Activated T-cell treated with anti-CD3 and anti-CD28 coated beads, Interleukin-2, amount 50 U/mL, for 4 hours (primary cell): ENCODE measurements around the gene LDLRAD3. TPM values are rescaled to one million over a fixed set of nuclear protein-coding genes. Genes with fewer than 3 reads are reported as not detected.

Experiments used
- ATAC-seq, 2 donors: fragments of 200-7000 bp; cut with Tn5 transposase; one replicate each; pipeline ENCODE4 v1.10.0; 2021
- DNase-seq: peaks from one replicate; pipeline ENCODE4 v3.0.0-alpha.2; 2020
- H3K27me3 Mint-ChIP-seq: one replicate; pipeline ENCODE4 v1.8.0; 2021; ENCODE audit warnings: low read depth, mixed read lengths
- H3K36me3 Mint-ChIP-seq: one replicate; pipeline ENCODE4 v1.8.0; 2022; ENCODE audit warnings: mixed read lengths; ENCODE audit not compliant: insufficient read depth
- H3K4me1 Mint-ChIP-seq: one replicate; pipeline ENCODE4 v1.8.0; 2021; ENCODE audit warnings: low read depth, mixed read lengths
- H3K4me3 Mint-ChIP-seq: one replicate; pipeline ENCODE4 v1.8.0; 2021; ENCODE audit warnings: mild to moderate bottlenecking, moderate library complexity, mixed read lengths
- H3K9me3 Mint-ChIP-seq: one replicate; pipeline ENCODE4 v1.8.0; 2021; ENCODE audit warnings: mixed read lengths
- total RNA-seq, 3 donors: library from RNA; stranded (reverse); gene quantifications; one replicate each; pipeline ENCODE4 v1.2.1, GENCODE V29; 2021

The LDLRAD3 gene
- total RNA-seq, 3 donors from 2014 or later = 0.29 to 0.76 (median 0.71) TPM

GRCh38 chr11:36016709-36017108, 72.8 kb downstream of the LDLRAD3 start:
- no peak for DNase-seq
- Mint-ChIP-seq H3K36me3 (no peaks in the 10 kb centered on the region), H3K4me1 (no peaks in the 10 kb centered on the region), H3K9me3 (no peaks in the 10 kb centered on the region), H3K4me3 (no peak overlapping the region), H3K27me3 (peaks cover 4% of the 10 kb centered on the region)
- no peak for ATAC-seq

GRCh38 chr11:36019005-36019596, 75.2 kb downstream of the LDLRAD3 start:
- Mint-ChIP-seq H3K4me1 (no peaks in the 10 kb centered on the region), H3K9me3 (no peaks in the 10 kb centered on the region), H3K4me3 (no peak overlapping the region), H3K27me3 (peaks cover 4% of the 10 kb centered on the region), H3K36me3 (no peaks in the 10 kb centered on the region)
- no peak for ATAC-seq
- no peak for DNase-seq

- no peaks in the 10 kb centered on the region for H3K9me3 Mint-ChIP-seq
- H3K27me3 Mint-ChIP-seq = peaks cover 2% of the 10 kb centered on the region
- DNase-seq = no peak
- no peaks in the 10 kb centered on the region for H3K36me3 Mint-ChIP-seq
- ATAC-seq = no peak
- no peak overlapping the region for H3K4me3 Mint-ChIP-seq
- no peaks in the 10 kb centered on the region for H3K4me1 Mint-ChIP-seq
These were observed 75.9 kb downstream of the LDLRAD3 start for GRCh38 chr11:36019722-36020121.

- Mint-ChIP-seq H3K4me1 (no peaks in the 10 kb centered on the region), H3K27me3 (peaks cover 2% of the 10 kb centered on the region), H3K9me3 (no peaks in the 10 kb centered on the region), H3K36me3 (no peaks in the 10 kb centered on the region), H3K4me3 (no peak overlapping the region)
- no peak for DNase-seq
- no peak for ATAC-seq
These were observed 79.0 kb downstream of the LDLRAD3 start for GRCh38 chr11:36022882-36023281.

- no peaks in the 10 kb centered on the region for H3K36me3 Mint-ChIP-seq
- no peaks in the 10 kb centered on the region for H3K4me1 Mint-ChIP-seq
- peaks cover 2% of the 10 kb centered on the region for H3K27me3 Mint-ChIP-seq
These were observed 80.1 kb downstream of the LDLRAD3 start for GRCh38 chr11:36023922-36024321.

GRCh38 chr11:36024716-36025115, 80.9 kb downstream of the LDLRAD3 start:
- Mint-ChIP-seq H3K4me3 (no peak overlapping the region), H3K4me1 (no peaks in the 10 kb centered on the region), H3K27me3 (peaks cover 2% of the 10 kb centered on the region), H3K36me3 (no peaks in the 10 kb centered on the region), H3K9me3 (no peaks in the 10 kb centered on the region)
- ATAC-seq (no peak), DNase-seq (no peak)

More at GRCh38 chr11:36023922-36024321, 80.1 kb downstream of the LDLRAD3 start:
- H3K4me3 Mint-ChIP-seq = no peak overlapping the region
- DNase-seq (no peak), ATAC-seq (no peak)
- no peaks in the 10 kb centered on the region for H3K9me3 Mint-ChIP-seq

GRCh38 chr11:36026315-36026968, 82.6 kb downstream of the LDLRAD3 start:
- H3K36me3 Mint-ChIP-seq = no peaks in the 10 kb centered on the region
- H3K4me1 Mint-ChIP-seq = no peaks in the 10 kb centered on the region
- H3K27me3 Mint-ChIP-seq = peaks cover 3% of the 10 kb centered on the region
- no peak overlapping the region for H3K4me3 Mint-ChIP-seq
- DNase-seq (no peak), ATAC-seq (no peak)
- H3K9me3 Mint-ChIP-seq = no peaks in the 10 kb centered on the region

GRCh38 chr11:36027731-36028130, 83.9 kb downstream of the LDLRAD3 start:
- peaks cover 4% of the 10 kb centered on the region for H3K27me3 Mint-ChIP-seq

GRCh38 chr11:36029616-36030015, 85.8 kb downstream of the LDLRAD3 start:
- Mint-ChIP-seq H3K4me1 (no peaks in the 10 kb centered on the region), H3K9me3 (no peaks in the 10 kb centered on the region), H3K36me3 (no peaks in the 10 kb centered on the region), H3K27me3 (peaks cover 1% of the 10 kb centered on the region), H3K4me3 (no peak overlapping the region)
- DNase-seq = no peak
- no peak for ATAC-seq

More at GRCh38 chr11:36027731-36028130, 83.9 kb downstream of the LDLRAD3 start:
- Mint-ChIP-seq H3K4me3 (no peak overlapping the region), H3K36me3 (no peaks in the 10 kb centered on the region), H3K9me3 (no peaks in the 10 kb centered on the region), H3K4me1 (no peaks in the 10 kb centered on the region)
- ATAC-seq (no peak), DNase-seq (no peak)

- DNase-seq (no peak), ATAC-seq (no peak)
- H3K36me3 Mint-ChIP-seq = no peaks in the 10 kb centered on the region
- peaks cover 1% of the 10 kb centered on the region for H3K27me3 Mint-ChIP-seq
- no peaks in the 10 kb centered on the region for H3K4me1 Mint-ChIP-seq
- no peak overlapping the region for H3K4me3 Mint-ChIP-seq
- no peaks in the 10 kb centered on the region for H3K9me3 Mint-ChIP-seq
These were observed 86.9 kb downstream of the LDLRAD3 start for GRCh38 chr11:36030731-36031281.

GRCh38 chr11:36033082-36033751, 89.4 kb downstream of the LDLRAD3 start:
- Mint-ChIP-seq H3K4me3 (no peak overlapping the region), H3K4me1 (no peaks in the 10 kb centered on the region), H3K36me3 (no peaks in the 10 kb centered on the region), H3K27me3 (peaks cover 1% of the 10 kb centered on the region), H3K9me3 (no peaks in the 10 kb centered on the region)
- ATAC-seq (no peak), DNase-seq (no peak)

GRCh38 chr11:36033936-36034335, 90.1 kb downstream of the LDLRAD3 start:
- H3K9me3 Mint-ChIP-seq = no peaks in the 10 kb centered on the region
- H3K36me3 Mint-ChIP-seq = no peaks in the 10 kb centered on the region
- DNase-seq (no peak), ATAC-seq (no peak)
- H3K27me3 Mint-ChIP-seq = peaks cover 1% of the 10 kb centered on the region
- H3K4me1 Mint-ChIP-seq = no peaks in the 10 kb centered on the region
- H3K4me3 Mint-ChIP-seq = no peak overlapping the region

- Mint-ChIP-seq H3K4me1 (no peaks in the 10 kb centered on the region), H3K36me3 (no peaks in the 10 kb centered on the region), H3K27me3 (peaks cover 1% of the 10 kb centered on the region), H3K9me3 (no peaks in the 10 kb centered on the region), H3K4me3 (no peak overlapping the region)
- ATAC-seq (no peak), DNase-seq (no peak)
These were observed 90.9 kb downstream of the LDLRAD3 start for GRCh38 chr11:36034551-36035331.

- no peaks in the 10 kb centered on the region for H3K9me3 Mint-ChIP-seq
- no peaks in the 10 kb centered on the region for H3K4me1 Mint-ChIP-seq
- no peak overlapping the region for H3K4me3 Mint-ChIP-seq
- no peaks in the 10 kb centered on the region for H3K36me3 Mint-ChIP-seq
- H3K27me3 Mint-ChIP-seq = peaks cover 1% of the 10 kb centered on the region
- no peak for ATAC-seq
- no peak for DNase-seq
These were observed 91.6 kb downstream of the LDLRAD3 start for GRCh38 chr11:36035454-36035853.
